Measurements from ENCODE around the gene JPT2.

JPT2 gene

DNA sequence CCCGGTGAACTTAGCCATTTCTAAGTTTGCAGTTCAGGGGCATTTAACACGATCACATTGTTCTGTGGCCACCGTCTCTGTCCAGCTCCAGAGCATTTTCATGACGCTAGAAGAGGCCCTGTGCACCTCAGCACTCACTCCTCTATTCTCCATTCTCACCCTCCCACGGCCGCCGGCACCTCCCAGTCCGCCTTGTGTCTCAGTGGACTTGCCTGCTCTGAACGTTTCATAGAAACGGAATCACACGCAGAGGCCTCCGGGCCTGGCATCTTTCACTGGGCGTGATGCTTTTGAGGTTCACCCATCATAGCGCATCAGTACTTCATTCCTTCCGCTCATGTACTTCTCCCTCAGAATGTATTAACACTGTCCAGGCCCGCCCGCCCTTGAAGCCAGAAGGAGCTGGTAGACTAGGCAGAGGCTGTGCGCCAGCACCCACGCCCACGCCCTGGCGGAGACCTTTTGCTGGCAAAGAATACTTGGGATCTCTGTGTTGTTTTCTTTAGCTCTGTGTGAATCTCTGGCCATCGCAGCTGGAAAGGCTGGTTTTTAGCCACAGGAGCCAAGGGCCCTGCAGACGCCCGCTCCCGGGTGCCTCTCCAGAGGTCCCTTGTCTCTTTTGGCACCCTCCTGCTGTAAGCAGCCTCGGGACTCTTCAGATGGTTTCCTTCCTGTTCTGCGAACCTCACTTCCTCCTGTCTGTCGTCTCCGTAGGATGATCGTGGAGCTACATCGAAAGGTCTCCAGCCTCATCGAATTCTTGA, 23.4 kb upstream of the JPT2 start:
- no peak for ATAC-seq (ENCODE audit: insufficient read depth, low read depth)
- no peak for DNase-seq
- no peak overlapping the region for H3K4me2 ChIP-seq (ENCODE audit: insufficient read depth, low read length)

GRCh38 chr16:1655269-1655807, 22.7 kb upstream of the JPT2 start:
- ATAC-seq (ENCODE audit: insufficient read depth, low read depth) (no peak), DNase-seq (no peak)
- H2AFZ ChIP-seq (ENCODE audit: low read depth, low read length): no peak overlapping the region
- no peaks in the 10 kb centered on the region for H3K9me3 ChIP-seq (ENCODE audit: insufficient read depth, low read length, severe bottlenecking)
- H3K4me3 ChIP-seq (ENCODE audit: low read depth in 1 of 2, low read length in 2 of 2): no peak overlapping the region
- H3K27me3 ChIP-seq (ENCODE audit: insufficient read depth, low read length, poor library complexity): no peaks in the 10 kb centered on the region
- H3K27ac ChIP-seq (ENCODE audit: low read length): no peak overlapping the region
- no peak overlapping the region for H3K4me2 ChIP-seq (ENCODE audit: insufficient read depth, low read length)
- no peak for TF ChIP-seq EZH2 (IDR thresholded peaks at IDR 0.05; ENCODE audit: borderline replicate concordance, low read depth, low read length, severe bottlenecking)
- TF ChIP-seq, protein P1, sequence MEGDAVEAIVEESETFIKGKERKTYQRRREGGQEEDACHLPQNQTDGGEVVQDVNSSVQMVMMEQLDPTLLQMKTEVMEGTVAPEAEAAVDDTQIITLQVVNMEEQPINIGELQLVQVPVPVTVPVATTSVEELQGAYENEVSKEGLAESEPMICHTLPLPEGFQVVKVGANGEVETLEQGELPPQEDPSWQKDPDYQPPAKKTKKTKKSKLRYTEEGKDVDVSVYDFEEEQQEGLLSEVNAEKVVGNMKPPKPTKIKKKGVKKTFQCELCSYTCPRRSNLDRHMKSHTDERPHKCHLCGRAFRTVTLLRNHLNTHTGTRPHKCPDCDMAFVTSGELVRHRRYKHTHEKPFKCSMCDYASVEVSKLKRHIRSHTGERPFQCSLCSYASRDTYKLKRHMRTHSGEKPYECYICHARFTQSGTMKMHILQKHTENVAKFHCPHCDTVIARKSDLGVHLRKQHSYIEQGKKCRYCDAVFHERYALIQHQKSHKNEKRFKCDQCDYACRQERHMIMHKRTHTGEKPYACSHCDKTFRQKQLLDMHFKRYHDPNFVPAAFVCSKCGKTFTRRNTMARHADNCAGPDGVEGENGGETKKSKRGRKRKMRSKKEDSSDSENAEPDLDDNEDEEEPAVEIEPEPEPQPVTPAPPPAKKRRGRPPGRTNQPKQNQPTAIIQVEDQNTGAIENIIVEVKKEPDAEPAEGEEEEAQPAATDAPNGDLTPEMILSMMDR (IDR thresholded peaks at IDR 0.05; ENCODE audit: borderline replicate concordance, extremely low read depth, low read length, poor library complexity, severe bottlenecking): no peak
- peaks cover 94% of the 10 kb centered on the region for H3K36me3 ChIP-seq (ENCODE audit: insufficient read depth, low read length)
- no peaks in the 10 kb centered on the region for H3K4me1 ChIP-seq (ENCODE audit: insufficient read depth, low read length)
- H3K79me2 ChIP-seq (ENCODE audit: insufficient read depth, low read length): 0 out of 2 replicates have a peak, but pooled peaks cover 8% of the 10 kb centered on the region
- H3K9ac ChIP-seq (ENCODE audit: low read depth, low read length): no peak overlapping the region
- H4K20me1 ChIP-seq (ENCODE audit: insufficient read depth, low read length): peaks cover 29% of the 10 kb centered on the region

More for the DNA sequence above, 23.4 kb upstream of the JPT2 start:
- Histone ChIP-seq H3K27ac (ENCODE audit: low read length) (no peak overlapping the region), H2AFZ (ENCODE audit: low read depth, low read length) (no peak overlapping the region), H3K9ac (ENCODE audit: low read depth, low read length) (no peak overlapping the region), H3K9me3 (ENCODE audit: insufficient read depth, low read length, severe bottlenecking) (no peaks in the 10 kb centered on the region), H3K4me1 (ENCODE audit: insufficient read depth, low read length) (no peaks in the 10 kb centered on the region), H4K20me1 (ENCODE audit: insufficient read depth, low read length) (peaks cover 31% of the 10 kb centered on the region), H3K27me3 (ENCODE audit: insufficient read depth, low read length, poor library complexity) (no peaks in the 10 kb centered on the region), H3K4me3 (ENCODE audit: low read depth in 1 of 2, low read length in 2 of 2) (no peak overlapping the region), H3K36me3 (ENCODE audit: insufficient read depth, low read length) (peaks cover 92% of the 10 kb centered on the region), H3K79me2 (ENCODE audit: insufficient read depth, low read length) (0 out of 2 replicates have a peak, but pooled peaks cover 9% of the 10 kb centered on the region)
- TF ChIP-seq, protein P1 (IDR thresholded peaks at IDR 0.05; ENCODE audit: borderline replicate concordance, extremely low read depth, low read length, poor library complexity, severe bottlenecking): no peak
- TF ChIP-seq EZH2 (IDR thresholded peaks at IDR 0.05; ENCODE audit: borderline replicate concordance, low read depth, low read length, severe bottlenecking): no peak

DNA sequence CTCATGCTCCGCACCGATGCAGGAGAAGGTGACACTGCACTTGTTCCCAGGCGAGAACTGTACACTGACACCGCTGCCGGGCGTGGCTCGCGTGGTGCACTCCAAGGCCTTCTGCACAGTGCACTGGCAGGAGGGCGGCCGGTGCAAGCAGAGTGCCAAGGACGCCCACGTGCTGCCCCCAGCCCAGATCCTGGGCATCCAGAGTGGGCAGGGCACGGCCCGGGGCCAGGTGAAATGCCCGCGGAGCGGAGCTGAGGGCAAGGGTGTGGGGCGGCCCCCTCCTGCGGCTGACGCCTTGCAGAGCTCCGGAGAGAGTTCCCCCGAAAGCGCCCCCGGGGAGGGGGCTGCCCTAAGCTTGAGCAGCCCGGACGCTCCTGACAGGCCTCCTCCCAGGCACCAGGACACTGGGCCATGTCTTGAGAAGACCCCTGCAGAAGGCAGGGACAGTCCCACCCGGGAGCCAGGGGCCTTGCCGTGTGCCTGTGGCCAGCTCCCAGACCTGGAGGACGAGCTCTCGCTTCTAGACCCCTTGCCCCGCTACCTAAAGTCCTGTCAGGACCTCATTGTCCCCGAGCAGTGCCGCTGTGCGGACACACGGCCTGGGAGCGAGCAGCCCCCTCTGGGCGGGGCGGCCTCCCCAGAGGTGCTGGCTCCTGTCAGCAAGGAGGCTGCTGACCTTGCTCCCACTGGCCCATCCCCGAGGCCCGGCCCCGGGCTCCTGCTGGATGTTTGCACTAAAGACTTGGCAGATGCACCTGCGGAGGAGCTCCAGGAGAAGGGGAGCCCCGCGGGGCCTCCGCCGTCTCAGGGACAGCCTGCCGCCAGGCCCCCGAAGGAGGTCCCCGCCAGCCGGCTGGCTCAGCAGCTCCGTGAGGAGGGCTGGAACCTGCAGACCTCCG, 21.9 kb upstream of the JPT2 start:
- TF ChIP-seq, protein P1 (IDR thresholded peaks at IDR 0.05; ENCODE audit: borderline replicate concordance, extremely low read depth, low read length, poor library complexity, severe bottlenecking): no peak
- no peak for TF ChIP-seq EZH2 (IDR thresholded peaks at IDR 0.05; ENCODE audit: borderline replicate concordance, low read depth, low read length, severe bottlenecking)
- Histone ChIP-seq H2AFZ (ENCODE audit: low read depth, low read length) (no peak overlapping the region), H3K9ac (ENCODE audit: low read depth, low read length) (no peak overlapping the region), H3K36me3 (ENCODE audit: insufficient read depth, low read length) (peaks cover 92% of the 10 kb centered on the region), H3K79me2 (ENCODE audit: insufficient read depth, low read length) (0 out of 2 replicates have a peak, but pooled peaks cover under 1% of the 10 kb centered on the region), H3K9me3 (ENCODE audit: insufficient read depth, low read length, severe bottlenecking) (no peaks in the 10 kb centered on the region), H3K4me1 (ENCODE audit: insufficient read depth, low read length) (no peaks in the 10 kb centered on the region), H3K4me3 (ENCODE audit: low read depth in 1 of 2, low read length in 2 of 2) (no peak overlapping the region), H3K27me3 (ENCODE audit: insufficient read depth, low read length, poor library complexity) (no peaks in the 10 kb centered on the region), H3K27ac (ENCODE audit: low read length) (no peak overlapping the region), H3K4me2 (ENCODE audit: insufficient read depth, low read length) (no peak overlapping the region), H4K20me1 (ENCODE audit: insufficient read depth, low read length) (peaks cover 23% of the 10 kb centered on the region)
- no peak for DNase-seq
- no peak for ATAC-seq (ENCODE audit: insufficient read depth, low read depth)

Measured in DND-41 (cell line).